ENCODE results near the gene OCRL. TPM values are rescaled to one million over a fixed set of nuclear protein-coding genes. Genes with fewer than 3 reads are reported as not detected.
A peak's percentile ranks its signal among the peaks of the same experiment; 100 is the strongest.

Gene OCRL
- total RNA-seq, 1 donor from 2014 or later = 18.2 TPM

DNA sequence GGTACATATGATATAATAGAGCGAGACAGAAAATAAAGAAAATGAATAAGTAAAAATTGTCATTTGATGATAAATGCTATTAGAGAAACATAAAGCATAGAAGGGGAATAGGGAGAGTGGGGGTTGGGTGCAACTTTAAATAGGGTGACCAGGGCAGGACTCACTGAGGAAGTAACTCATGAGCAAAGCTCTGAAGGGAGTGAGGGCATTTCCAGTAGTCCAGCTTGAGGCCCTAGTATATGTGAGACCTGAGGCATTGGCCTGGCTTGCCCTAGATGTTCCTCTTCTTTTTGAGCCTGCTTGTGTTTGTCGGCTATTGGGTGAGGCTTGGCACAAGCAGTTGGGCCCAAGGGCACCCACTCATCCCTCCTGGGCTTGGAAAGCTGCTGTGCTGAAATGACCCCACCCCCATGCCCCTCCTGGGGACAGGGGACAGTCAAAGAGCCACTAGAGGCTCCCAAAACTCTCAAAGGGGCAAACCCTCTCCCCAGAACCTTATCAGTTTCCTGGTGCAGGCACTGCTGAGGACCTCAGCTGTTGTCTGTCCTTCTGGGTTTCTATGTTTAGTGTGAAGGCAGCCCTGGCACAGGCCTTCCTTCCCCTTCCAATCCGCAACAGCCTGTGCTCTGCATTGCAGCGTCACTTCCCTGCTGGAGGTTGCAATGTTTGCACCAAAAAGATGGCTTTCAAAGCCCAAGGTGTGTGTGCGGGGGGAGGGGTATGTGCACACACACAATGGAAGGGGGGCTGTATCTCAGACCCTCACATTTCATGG, 74.6 kb downstream of the OCRL start:
- no peak for FAIRE-seq

DNA sequence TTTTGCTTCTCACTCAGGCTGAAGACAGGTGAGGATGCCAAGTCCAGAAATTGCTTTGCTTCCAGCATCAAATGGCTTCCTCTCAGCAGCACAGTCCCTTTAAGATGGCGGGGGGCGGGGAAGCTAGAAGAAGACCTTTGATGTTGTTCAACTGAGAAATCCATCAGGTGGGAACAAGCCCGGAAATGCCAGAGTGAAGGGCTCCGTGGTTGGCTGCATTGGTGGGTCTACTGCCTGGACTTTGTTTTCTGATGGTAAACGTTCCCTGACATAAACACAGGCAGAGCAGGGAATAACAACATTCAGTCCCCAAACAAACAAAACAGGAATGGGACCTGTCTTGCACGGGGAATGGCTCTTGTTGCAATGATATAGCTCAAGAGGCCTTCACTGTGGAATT, 77.4 kb downstream of the OCRL start:
- H3K36me3 ChIP-seq (ENCODE audit: control insufficient read depth, insufficient read depth, low read length) = no peaks in the 10 kb centered on the region
- DNase-seq (ENCODE audit: low read depth) (no peak), FAIRE-seq (no peak)
- TF ChIP-seq, protein P1, sequence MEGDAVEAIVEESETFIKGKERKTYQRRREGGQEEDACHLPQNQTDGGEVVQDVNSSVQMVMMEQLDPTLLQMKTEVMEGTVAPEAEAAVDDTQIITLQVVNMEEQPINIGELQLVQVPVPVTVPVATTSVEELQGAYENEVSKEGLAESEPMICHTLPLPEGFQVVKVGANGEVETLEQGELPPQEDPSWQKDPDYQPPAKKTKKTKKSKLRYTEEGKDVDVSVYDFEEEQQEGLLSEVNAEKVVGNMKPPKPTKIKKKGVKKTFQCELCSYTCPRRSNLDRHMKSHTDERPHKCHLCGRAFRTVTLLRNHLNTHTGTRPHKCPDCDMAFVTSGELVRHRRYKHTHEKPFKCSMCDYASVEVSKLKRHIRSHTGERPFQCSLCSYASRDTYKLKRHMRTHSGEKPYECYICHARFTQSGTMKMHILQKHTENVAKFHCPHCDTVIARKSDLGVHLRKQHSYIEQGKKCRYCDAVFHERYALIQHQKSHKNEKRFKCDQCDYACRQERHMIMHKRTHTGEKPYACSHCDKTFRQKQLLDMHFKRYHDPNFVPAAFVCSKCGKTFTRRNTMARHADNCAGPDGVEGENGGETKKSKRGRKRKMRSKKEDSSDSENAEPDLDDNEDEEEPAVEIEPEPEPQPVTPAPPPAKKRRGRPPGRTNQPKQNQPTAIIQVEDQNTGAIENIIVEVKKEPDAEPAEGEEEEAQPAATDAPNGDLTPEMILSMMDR (IDR thresholded peaks at IDR 0.05; ENCODE audit: insufficient read depth, low read length, severe bottlenecking) = no peak
- no peaks in the 10 kb centered on the region for H3K27me3 ChIP-seq (ENCODE audit: control insufficient read depth, insufficient read depth, low read length)
- no peak overlapping the region for H3K4me3 ChIP-seq (ENCODE audit: low read depth, low read length)

More for the DNA sequence above, 74.6 kb downstream of the OCRL start:
- TF ChIP-seq, protein P1 (IDR thresholded peaks at IDR 0.05; ENCODE audit: insufficient read depth, low read length, severe bottlenecking) = no peak
- DNase-seq (ENCODE audit: low read depth) = no peak
- no peaks in the 10 kb centered on the region for H3K27me3 ChIP-seq (ENCODE audit: control insufficient read depth, insufficient read depth, low read length)
- no peaks in the 10 kb centered on the region for H3K36me3 ChIP-seq (ENCODE audit: control insufficient read depth, insufficient read depth, low read length)
- H3K4me3 ChIP-seq (ENCODE audit: low read depth, low read length) = no peak overlapping the region

DNA sequence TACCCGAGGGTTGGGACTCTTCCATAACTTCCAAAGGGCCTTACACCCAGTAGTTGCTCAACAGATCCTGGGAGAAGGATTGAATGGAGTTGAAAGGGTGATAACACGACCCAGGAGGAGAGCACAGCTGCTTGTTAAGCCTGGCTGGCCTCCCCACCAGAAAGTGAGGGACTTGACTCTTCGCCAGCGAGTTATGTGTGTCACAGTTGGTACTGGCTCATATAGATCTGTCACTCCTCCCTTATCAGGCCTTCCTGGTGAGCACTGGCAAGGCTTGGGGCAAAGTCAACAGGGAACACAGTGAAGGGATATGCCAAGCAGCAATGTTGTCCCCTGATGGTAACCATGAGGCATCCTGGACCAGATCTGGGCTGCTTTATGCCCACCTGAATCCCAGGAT, 78.9 kb downstream of the OCRL start:
- FAIRE-seq (no peak), DNase-seq (ENCODE audit: low read depth) (no peak)
- H3K27me3 ChIP-seq (ENCODE audit: control insufficient read depth, insufficient read depth, low read length) = no peaks in the 10 kb centered on the region
- TF ChIP-seq, protein P1 (IDR thresholded peaks at IDR 0.05; ENCODE audit: insufficient read depth, low read length, severe bottlenecking) = no peak
- no peak overlapping the region for H3K4me3 ChIP-seq (ENCODE audit: low read depth, low read length)
- H3K36me3 ChIP-seq (ENCODE audit: control insufficient read depth, insufficient read depth, low read length) = no peaks in the 10 kb centered on the region

DNA sequence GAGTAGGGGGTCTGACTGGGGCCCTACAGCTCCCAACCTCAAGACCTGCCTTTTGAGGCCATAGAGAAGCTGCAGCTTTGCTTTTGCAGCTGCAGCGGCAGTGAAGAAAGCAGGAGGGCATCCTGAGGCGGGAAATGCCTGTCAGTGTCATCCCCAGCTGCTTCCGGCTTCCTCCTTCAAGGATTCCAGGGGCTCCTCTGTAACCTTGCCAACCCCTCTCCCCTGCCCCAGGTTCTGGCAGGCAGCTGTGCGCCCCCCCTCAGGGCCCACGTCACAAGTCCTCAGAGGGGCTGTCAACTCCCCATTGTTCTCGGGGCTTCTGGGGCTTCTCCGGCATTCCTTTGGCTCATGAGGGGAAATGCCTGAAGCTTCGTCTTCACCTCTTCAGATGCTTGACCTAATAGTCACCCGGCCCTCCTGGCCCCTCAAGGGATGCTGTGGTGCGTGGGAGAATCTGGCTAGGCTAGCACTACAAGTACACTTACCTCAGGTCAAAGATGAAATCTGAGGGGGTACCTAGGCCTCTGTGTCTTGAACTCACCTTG, 82.8 kb downstream of the OCRL start:
- no peak overlapping the region for H3K4me3 ChIP-seq (ENCODE audit: low read depth, low read length)
- TF ChIP-seq, protein P1 (IDR thresholded peaks at IDR 0.05; ENCODE audit: insufficient read depth, low read length, severe bottlenecking) = no peak
- DNase-seq (ENCODE audit: low read depth) = peak; percentile 42
- no peaks in the 10 kb centered on the region for H3K27me3 ChIP-seq (ENCODE audit: control insufficient read depth, insufficient read depth, low read length)
- no peak for FAIRE-seq
- H3K36me3 ChIP-seq (ENCODE audit: control insufficient read depth, insufficient read depth, low read length) = no peaks in the 10 kb centered on the region

DNA sequence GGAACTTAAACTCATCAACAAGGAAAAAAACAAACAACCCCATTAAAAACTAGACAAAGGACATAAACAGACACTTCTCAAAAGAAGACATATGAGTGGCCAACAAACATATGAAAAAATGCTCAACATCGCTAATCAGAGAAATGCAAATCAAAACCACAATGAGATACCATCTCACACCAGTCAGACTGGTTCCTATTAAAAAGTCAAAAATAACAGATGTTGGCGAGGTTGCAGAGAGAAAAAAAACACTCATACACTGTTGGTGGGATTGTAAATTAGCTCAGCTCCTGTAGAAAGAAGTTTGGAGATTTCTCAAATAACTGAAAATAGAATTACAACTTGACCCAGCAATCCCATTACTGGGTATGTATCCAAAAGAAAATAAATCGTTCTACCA, 86.0 kb downstream of the OCRL start:
- H3K36me3 ChIP-seq (ENCODE audit: control insufficient read depth, insufficient read depth, low read length) = no peaks in the 10 kb centered on the region
- DNase-seq (ENCODE audit: low read depth) (no peak), FAIRE-seq (no peak)
- TF ChIP-seq, protein P1 (IDR thresholded peaks at IDR 0.05; ENCODE audit: insufficient read depth, low read length, severe bottlenecking) = no peak
- H3K4me3 ChIP-seq (ENCODE audit: low read depth, low read length) = no peak overlapping the region
- no peaks in the 10 kb centered on the region for H3K27me3 ChIP-seq (ENCODE audit: control insufficient read depth, insufficient read depth, low read length)
